Stomach (tissue), 9 donors: ENCODE results near the gene CMTM2. TPM values are rescaled to one million over a fixed set of nuclear protein-coding genes. Genes with fewer than 3 reads are reported as not detected.

Source experiments
- DNase-seq, 2 donors: peaks; one replicate each; pipeline versions ENCODE4 v3.0.0 to v3.0.0-alpha.2; 2013 to 2019
- H3K27ac ChIP-seq, 5 donors: fragments of 200-600 bp in 4 of 5; sonication (generic) in 4 of 5; one replicate each; pipeline ENCODE4 v1.5.1; 2013 to 2019; ENCODE audit warnings: mild to moderate bottlenecking in 1 of 5, moderate library complexity in 1 of 5
- H3K27me3 ChIP-seq, 3 donors: fragments of 200-600 bp; sonication (generic); one replicate each; pipeline ENCODE4 v1.5.1; 2017 to 2019; ENCODE audit warnings: mixed run types in 1 of 3
- H3K36me3 ChIP-seq, 4 donors: fragments of 200-600 bp; sonication (generic); 1 replicate in 3 of 4; 2 replicates in 1 of 4; pipeline ENCODE4 v1.5.1; 2016 to 2019
- H3K4me1 ChIP-seq, 4 donors: fragments of 200-600 bp; sonication (generic); one replicate each; pipeline ENCODE4 v1.5.1; 2016 to 2019
- H3K4me3 ChIP-seq, 4 donors: fragments of 200-600 bp; sonication (generic) in 3 of 4; one replicate each; pipeline ENCODE4 v1.5.1; 2016 to 2019; ENCODE audit warnings: mild to moderate bottlenecking in 1 of 4
- H3K9me3 ChIP-seq, 4 donors: fragments of 200-600 bp; sonication (generic); one replicate each; pipeline ENCODE4 v1.5.1; 2016 to 2019
- EP300 ChIP-seq: sonication (generic); formaldehyde crosslinking; IDR thresholded peaks from one replicate; pipeline ENCODE4 v1.6.1; 2017; ENCODE audit warnings: antibody characterized with exemption
- POLR2A ChIP-seq, 4 donors: fragments of 450-650 bp; IDR thresholded peaks; one replicate each; pipeline ENCODE4 v1.6.1; 2016; ENCODE audit warnings: antibody characterized with exemption in 4 of 4, control low read depth in 2 of 4, mild to moderate bottlenecking in 1 of 4, moderate library complexity in 1 of 4
- POLR2AphosphoS5 ChIP-seq, 3 donors: sonication (generic); formaldehyde crosslinking; IDR thresholded peaks; one replicate each; pipeline ENCODE4 v1.6.1; 2016; ENCODE audit warnings: antibody characterized with exemption in 3 of 3
- WGBS, 5 donors: extraction: QIAGEN DNeasy Blood & Tissue Kit in 3 of 5; methylation state at CpG; one replicate each; pipeline versions ENCODE4 v1.1.5 to v1.1.7; 2013 to 2018; 5-methylcytosine and 5-hydroxymethylcytosine counted together
- intact Hi-C: fragments of 100-400 bp; cut with DNase I; formaldehyde crosslinking; loops from one replicate; pipeline ENCODE4 v1.15.1; 2023; ENCODE audit warnings: low total_unique reads
- polyA plus RNA-seq, 3 donors: library from polyadenylated mRNA; stranded (reverse); fragments of 200-250 nt; gene quantifications; one replicate each; pipeline ENCODE4 v1.2.3, GENCODE V29; 2013
- total RNA-seq, 5 donors: library from RNA; depleted of rRNA; stranded (reverse); fragments of >200 nt; gene quantifications; one replicate each; pipeline versions ENCODE4 v1.1.0 to v1.2.3, GENCODE V29; 2014 to 2016
- TF ChIP-seq, protein P1 (sequence below), 7 experiments: fragments of 450-650 bp in 4 of 7; fragments of 200-600 bp in 3 of 7; sonication (generic) in 3 of 7; IDR thresholded peaks; one replicate each; pipeline ENCODE4 v1.5.1; 2016 to 2019; ENCODE audit warnings: antibody characterized with exemption in 7 of 7, control low read depth in 2 of 7, mild to moderate bottlenecking in 1 of 7
- donor health status: healthy with polysubstance abuse.
- donor health status: Bipolar disorder and iron deficiency.
- donor health status: healthy.

CMTM2 gene
- total and polyA plus RNA-seq, 8 donors, result 0.48 to 0.50 TPM; not detected in 6

DNA sequence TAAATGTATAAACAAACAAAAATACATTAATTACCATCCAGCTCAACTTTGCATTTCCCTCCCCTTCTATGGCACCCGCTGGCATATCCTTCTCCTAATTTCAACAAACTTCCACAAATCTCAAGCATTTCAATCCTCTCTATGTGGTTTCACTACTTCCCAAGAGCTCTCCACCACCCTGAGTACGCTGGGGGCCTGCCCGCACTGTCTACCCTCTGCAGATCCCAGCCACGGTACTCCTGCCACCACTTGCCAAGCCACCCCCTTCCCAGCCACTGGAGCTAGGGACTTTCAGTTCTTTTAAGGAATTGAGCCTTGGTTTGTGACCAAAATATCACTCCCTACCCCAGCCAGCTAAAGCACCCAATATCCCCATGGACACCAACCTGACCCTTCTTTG is 31.2 kb upstream of the CMTM2 start:
- WGBS, 5 donors, result 89 to 96% (median 94%) methylated on average over 4 of the region's 4 CpGs
- H3K9me3 ChIP-seq, result no peaks in the 10 kb centered on the region
- DNase-seq, result no peak
- H3K27me3 ChIP-seq, result no peaks in the 10 kb centered on the region
- TF ChIP-seq POLR2A (IDR thresholded peaks at IDR 0.05) (no peak), EP300 (no peak), POLR2AphosphoS5 (IDR thresholded peaks at IDR 0.05) (no peak)
- TF ChIP-seq, protein P1, sequence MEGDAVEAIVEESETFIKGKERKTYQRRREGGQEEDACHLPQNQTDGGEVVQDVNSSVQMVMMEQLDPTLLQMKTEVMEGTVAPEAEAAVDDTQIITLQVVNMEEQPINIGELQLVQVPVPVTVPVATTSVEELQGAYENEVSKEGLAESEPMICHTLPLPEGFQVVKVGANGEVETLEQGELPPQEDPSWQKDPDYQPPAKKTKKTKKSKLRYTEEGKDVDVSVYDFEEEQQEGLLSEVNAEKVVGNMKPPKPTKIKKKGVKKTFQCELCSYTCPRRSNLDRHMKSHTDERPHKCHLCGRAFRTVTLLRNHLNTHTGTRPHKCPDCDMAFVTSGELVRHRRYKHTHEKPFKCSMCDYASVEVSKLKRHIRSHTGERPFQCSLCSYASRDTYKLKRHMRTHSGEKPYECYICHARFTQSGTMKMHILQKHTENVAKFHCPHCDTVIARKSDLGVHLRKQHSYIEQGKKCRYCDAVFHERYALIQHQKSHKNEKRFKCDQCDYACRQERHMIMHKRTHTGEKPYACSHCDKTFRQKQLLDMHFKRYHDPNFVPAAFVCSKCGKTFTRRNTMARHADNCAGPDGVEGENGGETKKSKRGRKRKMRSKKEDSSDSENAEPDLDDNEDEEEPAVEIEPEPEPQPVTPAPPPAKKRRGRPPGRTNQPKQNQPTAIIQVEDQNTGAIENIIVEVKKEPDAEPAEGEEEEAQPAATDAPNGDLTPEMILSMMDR (IDR thresholded peaks at IDR 0.05), result no peak
- peak overlapping the region; percentile 11 to 99 (median 93) for H3K27ac ChIP-seq
- peaks cover 24 to 55% (median 39%) of the 10 kb centered on the region in 4 donors for H3K4me1 ChIP-seq
- intact Hi-C loops, result no loop called here
- no peak overlapping the region for H3K4me3 ChIP-seq
- H3K36me3 ChIP-seq, result peaks cover 0 to 43% (median 29%) of the 10 kb centered on the region in 4 donors

DNA sequence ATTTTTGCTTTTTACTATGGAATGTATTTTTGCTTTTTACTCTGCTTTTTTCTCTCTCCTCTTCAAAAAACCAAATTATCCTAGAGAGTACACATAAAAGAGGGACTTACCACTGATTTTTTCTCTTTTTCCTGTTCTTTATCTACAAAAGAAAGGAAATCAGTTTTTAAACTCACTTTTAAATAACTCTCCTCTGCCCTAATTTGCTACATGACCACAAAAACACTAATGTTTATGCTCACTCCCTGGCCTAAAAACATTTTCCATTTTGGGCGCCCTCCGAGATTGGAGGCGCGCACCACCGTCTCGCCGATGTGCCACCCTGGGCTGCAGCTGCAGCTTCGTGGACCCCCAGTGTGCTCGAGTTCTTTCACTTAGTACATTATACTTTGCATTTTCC is 30.4 kb upstream of the CMTM2 start:
- no peak for TF ChIP-seq POLR2A (IDR thresholded peaks at IDR 0.05)
- no peak for TF ChIP-seq POLR2AphosphoS5 (IDR thresholded peaks at IDR 0.05)
- TF ChIP-seq, protein P1 (IDR thresholded peaks at IDR 0.05), result no peak
- TF ChIP-seq EP300, result no peak
- Histone ChIP-seq H3K36me3 (peaks cover 0 to 35% (median 21%) of the 10 kb centered on the region in 4 donors), H3K4me1 (peaks cover 30 to 63% (median 47%) of the 10 kb centered on the region in 4 donors)

DNA sequence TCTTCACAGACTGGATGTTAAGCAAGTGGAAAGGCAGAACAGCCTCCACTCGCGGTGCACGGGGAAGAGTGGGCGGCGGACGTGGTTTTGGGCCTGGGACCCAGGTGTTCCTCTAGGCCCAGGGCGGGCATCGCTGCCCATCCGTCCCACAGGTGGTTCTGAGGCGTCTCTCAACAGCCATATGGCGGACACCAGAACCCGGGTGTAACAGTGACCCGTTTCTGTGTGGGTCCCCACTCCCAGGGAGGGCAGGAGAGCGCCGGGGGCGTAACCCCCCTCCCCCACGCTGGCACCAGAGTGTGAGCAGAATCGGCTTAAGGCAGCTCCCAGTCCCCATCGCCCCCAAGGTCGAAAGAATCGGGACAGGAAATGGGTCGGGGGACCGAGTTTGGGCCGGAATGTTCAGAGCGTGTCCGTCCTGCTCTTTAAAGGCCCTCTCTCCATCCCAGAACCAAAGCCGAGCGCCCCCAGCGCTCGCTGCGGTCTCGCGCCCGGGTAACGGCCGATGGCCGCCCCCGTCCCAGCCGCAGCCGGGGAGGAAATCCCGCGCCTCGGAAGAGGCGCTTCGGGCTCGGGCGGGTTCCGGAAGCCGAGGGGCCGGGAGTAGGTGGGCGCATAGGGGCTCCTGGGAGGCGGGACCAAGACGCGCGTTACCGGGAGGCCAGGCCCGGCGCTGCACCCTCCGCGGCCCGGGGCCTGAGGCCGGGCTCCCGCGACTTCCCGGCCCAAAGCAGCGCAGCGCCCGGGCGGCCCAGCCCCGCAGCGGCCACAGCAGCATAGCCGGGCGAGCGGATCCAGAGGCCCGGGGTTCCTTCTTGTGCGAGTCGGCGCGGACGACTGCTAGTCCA is 29.8 kb upstream of the CMTM2 start, which contains the start of gene TK2:
TSS of gene TK2 (minus strand) at position 839 of the 848 bp plus-strand sequence. CDS start at position 778, 61 bp downstream.
- TF ChIP-seq POLR2AphosphoS5 (IDR thresholded peaks at IDR 0.05) (peak in 2 of 3 donors; percentile 44 to 48), EP300 (no peak)
- Histone ChIP-seq H3K4me1 (peaks cover 30 to 66% (median 51%) of the 10 kb centered on the region in 4 donors), H3K27me3 (no peaks in the 10 kb centered on the region), H3K27ac (peak within 1 kb of the TSS; percentile 83 to 99 (median 93)), H3K4me3 (peak within 1 kb of the TSS; percentile 61 to 84 (median 76)), H3K9me3 (no peaks in the 10 kb centered on the region), H3K36me3 (peaks cover 0 to 29% (median 16%) of the 10 kb centered on the region in 4 donors)
- peak; percentile 75 to 92 for DNase-seq
- intact Hi-C loops, result no loop called here
- 3 to 8% (median 4%) methylated on average over 34 to 80 of the region's 80 CpGs for WGBS, 5 donors

More for the DNA sequence above, 30.4 kb upstream of the CMTM2 start:
- H3K27me3 ChIP-seq, result no peaks in the 10 kb centered on the region
- peak overlapping the region; percentile 83 to 99 (median 93) for H3K27ac ChIP-seq
- WGBS, 5 donors, result 43 to 74% (median 53%) methylated on average over 9 of the region's 9 CpGs
- DNase-seq, result no peak
- H3K4me3 ChIP-seq, result peak overlapping the region; percentile 61 to 84 (median 76)
- intact Hi-C loops, result no loop called here
- H3K9me3 ChIP-seq, result no peaks in the 10 kb centered on the region

DNA sequence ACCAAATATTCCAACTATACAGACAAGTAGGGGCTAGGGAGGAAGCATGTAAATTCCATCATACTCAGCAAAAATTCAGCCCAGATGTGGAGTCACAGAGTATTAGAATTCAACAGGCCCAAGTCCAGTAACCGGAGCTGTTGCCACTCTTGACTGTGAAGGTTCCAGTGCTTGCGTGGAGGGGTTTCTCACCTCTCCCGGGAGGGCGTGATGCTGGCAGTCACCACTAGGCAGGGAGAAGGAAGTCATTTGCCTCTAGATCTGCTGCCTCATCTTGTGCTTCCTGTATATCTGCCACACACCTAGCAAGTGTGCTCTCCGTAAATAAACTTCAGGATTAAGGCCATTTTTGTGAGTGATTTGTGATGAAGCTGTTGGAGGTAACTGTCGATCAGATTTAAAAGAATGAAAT is 27.9 kb upstream of the CMTM2 start:
- intact Hi-C loops, result no loop called here
- H3K27me3 ChIP-seq, result no peaks in the 10 kb centered on the region
- H3K36me3 ChIP-seq, result peaks cover 0 to 13% (median 6%) of the 10 kb centered on the region in 4 donors
- peaks cover 30 to 82% (median 55%) of the 10 kb centered on the region in 4 donors for H3K4me1 ChIP-seq
- TF ChIP-seq, protein P1 (IDR thresholded peaks at IDR 0.05), result peak in 1 of 7 experiments; percentile 37
- TF ChIP-seq EP300, result no peak
- no peaks in the 10 kb centered on the region for H3K9me3 ChIP-seq
- DNase-seq, result peak in 1 of 2 donors; percentile 71
- WGBS, 5 donors, result 49 to 56% (median 53%) methylated on average over 5 to 6 of the region's 6 CpGs
- H3K27ac ChIP-seq, result peak overlapping the region; percentile 31 to 99 (median 93)
- H3K4me3 ChIP-seq, result peak overlapping the region in 1 of 4 donors; percentile 60
